ENCODE results near the gene ZIC2. TPM values are rescaled to one million over a fixed set of nuclear protein-coding genes. Genes with fewer than 3 reads are reported as not detected.

ZIC2 gene
- total RNA-seq, 1 experiment from 2014 or later: 426 TPM

DNA sequence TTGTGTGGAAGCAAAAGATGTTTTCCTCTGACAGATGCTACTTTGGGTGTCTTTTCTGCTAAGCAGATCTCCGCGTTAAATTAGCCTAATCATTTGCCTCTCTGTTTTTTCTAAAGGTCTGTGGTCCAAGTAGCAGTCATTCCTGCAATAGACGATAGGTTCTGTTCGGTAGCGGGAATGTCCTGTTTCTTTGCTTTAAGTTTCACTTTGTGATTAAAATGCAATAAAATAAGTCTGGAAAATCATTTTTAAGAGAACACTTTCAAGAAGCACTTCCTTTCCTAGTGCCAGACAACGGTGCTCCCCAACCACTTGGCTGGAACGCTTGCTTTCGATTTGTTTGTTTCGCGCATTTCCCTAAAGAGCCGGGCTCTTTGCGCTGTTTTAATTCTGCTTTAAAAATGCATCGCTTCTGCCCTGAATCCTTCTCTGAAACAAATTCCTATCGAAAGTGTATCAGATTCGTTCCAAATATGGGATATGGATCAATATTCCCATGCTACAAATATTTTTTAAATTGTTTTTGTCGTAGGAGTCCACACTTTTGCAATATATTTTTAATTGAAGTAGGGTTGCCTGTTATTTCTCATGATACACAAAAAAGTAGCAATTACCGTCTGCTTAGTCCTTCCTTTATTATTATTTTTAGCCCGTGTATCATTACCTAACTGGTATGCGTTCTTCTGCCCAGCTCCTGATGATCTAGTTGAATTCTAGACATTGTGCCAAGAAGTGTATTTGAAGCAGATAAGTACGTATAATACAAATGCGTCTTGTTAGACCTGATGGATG lies 14.2 kb downstream of the ZIC2 start:
- Histone ChIP-seq H3K4me2 (ENCODE audit: insufficient read depth, insufficient read length, low read length) (peak overlapping the region; percentile 99), H3K18ac (ENCODE audit: insufficient read length, low read depth, low read length) (no peak overlapping the region), H2BK15ac (ENCODE audit: low read depth, low read length) (no peak overlapping the region), H4K8ac (replicated peaks; ENCODE audit: insufficient read length, low read depth, low read length) (no peak overlapping the region), H2BK20ac (ENCODE audit: low read depth, low read length, poor library complexity, severe bottlenecking) (no peak overlapping the region), H3K56ac (ENCODE audit: insufficient read length, low read depth, low read length) (no peak overlapping the region), H3K79me2 (ENCODE audit: insufficient read depth, low read length) (no peaks in the 10 kb centered on the region), H2BK5ac (ENCODE audit: insufficient read length, low read length) (no peak overlapping the region), H3K79me1 (ENCODE audit: insufficient read depth, low read depth, low read length, poor library complexity, severe bottlenecking) (no peaks in the 10 kb centered on the region), H4K20me1 (ENCODE audit: control insufficient read depth, insufficient read depth, insufficient read length) (no peaks in the 10 kb centered on the region), H3K23me2 (ENCODE audit: insufficient read length, low read depth, low read length, poor library complexity, severe bottlenecking) (peaks cover 34% of the 10 kb centered on the region), H4K91ac (ENCODE audit: insufficient read length, low read depth, low read length) (no peak overlapping the region), H2AK5ac (ENCODE audit: insufficient read length, low read length) (no peak overlapping the region), H3K4ac (ENCODE audit: low read depth, low read length) (no peak overlapping the region), H3K9me3 (ENCODE audit: control insufficient read depth, low read depth, low read length) (no peaks in the 10 kb centered on the region), H3K14ac (ENCODE audit: insufficient read depth, low read length) (no peak overlapping the region), H3K23ac (ENCODE audit: insufficient read length, low read depth, low read length) (no peak overlapping the region), H2BK120ac (ENCODE audit: low read depth, low read length, poor library complexity, severe bottlenecking) (no peak overlapping the region), H2BK12ac (ENCODE audit: insufficient read length, low read depth, low read length) (no peak overlapping the region), H3K9ac (ENCODE audit: extremely low read depth, insufficient read length, low read length) (peak overlapping the region; percentile 12), H2AFZ (ENCODE audit: low read length) (no peak overlapping the region), H3K27me3 (ENCODE audit: insufficient read depth, low read length) (peaks cover 33% of the 10 kb centered on the region; the same call in 1 of the 2 replicates), H3K27ac (ENCODE audit: insufficient read length, low read depth, low read length) (no peak overlapping the region), H3T11ph (ENCODE audit: low read length) (no peak overlapping the region), H4K5ac (ENCODE audit: insufficient read length, low read depth, low read length) (no peak overlapping the region), H3K4me1 (ENCODE audit: insufficient read depth, low read length) (peaks cover 5% of the 10 kb centered on the region; the same call in 1 of the 2 replicates)
- H3K9me3 Mint-ChIP-seq: peaks cover 0 to 9% of the 10 kb centered on the region in 2 experiments; a peak in 2 of 5 replicates
- peak overlapping the region; percentile 58 to 77 for H3K4me3 Mint-ChIP-seq
- H3K36me3 Mint-ChIP-seq (ENCODE audit: insufficient read depth in 1 of 3, low read depth in 3 of 3): no peaks in the 10 kb centered on the region
- no CpG with 5 or more reads among the region's 21 CpGs for WGBS (ENCODE audit: extremely low coverage, insufficient read length, low lambda C conversion rate)
- no peak for TF ChIP-seq CTCF (conservative IDR thresholded peaks at IDR 0.05)
- no peak overlapping the region for H3K27ac Mint-ChIP-seq
- peaks cover 50 to 57% of the 10 kb centered on the region in 2 experiments for H3K4me1 Mint-ChIP-seq
- no peak for DNase-seq
- H3K27me3 Mint-ChIP-seq (ENCODE audit: low read depth): peaks cover 67% of the 10 kb centered on the region

Measured in H9 (cell line).